Measurements from ENCODE around the gene FRMPD2.

GRCh38 chr10:48241332-48241731 lies 33.2 kb downstream of the FRMPD2 start:
- TF ChIP-seq CTCF (IDR thresholded peaks at IDR 0.05 in 2 of 3, conservative IDR thresholded peaks at IDR 0.05 in 1 of 3; ENCODE audit: borderline replicate concordance in 1 of 3, insufficient read depth in 1 of 3, low read depth in 2 of 3, low read length in 2 of 3) (no peak), ATF3 (IDR thresholded peaks at IDR 0.05) (no peak), POLR2AphosphoS5 (IDR thresholded peaks at IDR 0.05; ENCODE audit: low read depth, low read length) (no peak), POLR2A (IDR thresholded peaks at IDR 0.05; ENCODE audit: borderline replicate concordance, extremely low read depth, insufficient read depth, insufficient read length) (no peak)
